Measurements from ENCODE around the gene KRT17.

DNA sequence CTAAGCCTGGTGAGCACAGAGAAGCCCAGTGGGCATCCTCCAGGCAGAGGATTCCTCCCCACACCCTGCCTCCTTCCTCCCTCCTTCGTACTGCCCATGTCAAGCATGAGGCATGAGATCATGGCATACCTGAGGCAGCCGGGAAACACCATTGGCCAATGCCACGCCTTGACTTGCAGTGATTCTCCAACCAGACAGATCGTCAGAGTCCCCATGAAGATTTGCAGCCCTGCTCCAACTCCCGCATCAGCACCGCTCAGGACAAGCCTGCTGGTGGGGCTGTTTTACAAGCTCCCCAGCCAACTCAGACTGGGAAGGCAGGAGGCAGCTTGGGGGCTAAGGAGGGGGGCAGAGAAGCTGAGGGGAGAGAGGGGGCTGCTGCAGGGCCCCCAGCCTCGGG is 8.9 kb downstream of the KRT17 start:
- TF ChIP-seq, protein P1, sequence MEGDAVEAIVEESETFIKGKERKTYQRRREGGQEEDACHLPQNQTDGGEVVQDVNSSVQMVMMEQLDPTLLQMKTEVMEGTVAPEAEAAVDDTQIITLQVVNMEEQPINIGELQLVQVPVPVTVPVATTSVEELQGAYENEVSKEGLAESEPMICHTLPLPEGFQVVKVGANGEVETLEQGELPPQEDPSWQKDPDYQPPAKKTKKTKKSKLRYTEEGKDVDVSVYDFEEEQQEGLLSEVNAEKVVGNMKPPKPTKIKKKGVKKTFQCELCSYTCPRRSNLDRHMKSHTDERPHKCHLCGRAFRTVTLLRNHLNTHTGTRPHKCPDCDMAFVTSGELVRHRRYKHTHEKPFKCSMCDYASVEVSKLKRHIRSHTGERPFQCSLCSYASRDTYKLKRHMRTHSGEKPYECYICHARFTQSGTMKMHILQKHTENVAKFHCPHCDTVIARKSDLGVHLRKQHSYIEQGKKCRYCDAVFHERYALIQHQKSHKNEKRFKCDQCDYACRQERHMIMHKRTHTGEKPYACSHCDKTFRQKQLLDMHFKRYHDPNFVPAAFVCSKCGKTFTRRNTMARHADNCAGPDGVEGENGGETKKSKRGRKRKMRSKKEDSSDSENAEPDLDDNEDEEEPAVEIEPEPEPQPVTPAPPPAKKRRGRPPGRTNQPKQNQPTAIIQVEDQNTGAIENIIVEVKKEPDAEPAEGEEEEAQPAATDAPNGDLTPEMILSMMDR (IDR thresholded peaks at IDR 0.05): no peak
- TF ChIP-seq POLR2AphosphoS5 (IDR thresholded peaks at IDR 0.05; ENCODE audit: low read depth, low read length): no peak
- no peak for TF ChIP-seq TCF7L2 (IDR thresholded peaks at IDR 0.05; ENCODE audit: low read depth, low read length)
- TF ChIP-seq, protein P2, sequence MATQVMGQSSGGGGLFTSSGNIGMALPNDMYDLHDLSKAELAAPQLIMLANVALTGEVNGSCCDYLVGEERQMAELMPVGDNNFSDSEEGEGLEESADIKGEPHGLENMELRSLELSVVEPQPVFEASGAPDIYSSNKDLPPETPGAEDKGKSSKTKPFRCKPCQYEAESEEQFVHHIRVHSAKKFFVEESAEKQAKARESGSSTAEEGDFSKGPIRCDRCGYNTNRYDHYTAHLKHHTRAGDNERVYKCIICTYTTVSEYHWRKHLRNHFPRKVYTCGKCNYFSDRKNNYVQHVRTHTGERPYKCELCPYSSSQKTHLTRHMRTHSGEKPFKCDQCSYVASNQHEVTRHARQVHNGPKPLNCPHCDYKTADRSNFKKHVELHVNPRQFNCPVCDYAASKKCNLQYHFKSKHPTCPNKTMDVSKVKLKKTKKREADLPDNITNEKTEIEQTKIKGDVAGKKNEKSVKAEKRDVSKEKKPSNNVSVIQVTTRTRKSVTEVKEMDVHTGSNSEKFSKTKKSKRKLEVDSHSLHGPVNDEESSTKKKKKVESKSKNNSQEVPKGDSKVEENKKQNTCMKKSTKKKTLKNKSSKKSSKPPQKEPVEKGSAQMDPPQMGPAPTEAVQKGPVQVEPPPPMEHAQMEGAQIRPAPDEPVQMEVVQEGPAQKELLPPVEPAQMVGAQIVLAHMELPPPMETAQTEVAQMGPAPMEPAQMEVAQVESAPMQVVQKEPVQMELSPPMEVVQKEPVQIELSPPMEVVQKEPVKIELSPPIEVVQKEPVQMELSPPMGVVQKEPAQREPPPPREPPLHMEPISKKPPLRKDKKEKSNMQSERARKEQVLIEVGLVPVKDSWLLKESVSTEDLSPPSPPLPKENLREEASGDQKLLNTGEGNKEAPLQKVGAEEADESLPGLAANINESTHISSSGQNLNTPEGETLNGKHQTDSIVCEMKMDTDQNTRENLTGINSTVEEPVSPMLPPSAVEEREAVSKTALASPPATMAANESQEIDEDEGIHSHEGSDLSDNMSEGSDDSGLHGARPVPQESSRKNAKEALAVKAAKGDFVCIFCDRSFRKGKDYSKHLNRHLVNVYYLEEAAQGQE (IDR thresholded peaks at IDR 0.05; ENCODE audit: insufficient read depth in 1 of 2, low read depth in 2 of 2, low read length in 1 of 2): no peak

All from Panc1 (cell line).